Choroid plexus epithelial cell (primary cell): ENCODE measurements around the gene TOP1.

Source experiments
- DNase-seq: peaks from one replicate; pipeline ENCODE4 v3.0.0-alpha.2; 2010; ENCODE audit warnings: low read depth
- H3K4me3 ChIP-seq: 2 replicates; pipeline ENCODE4 v1.5.1; 2011; ENCODE audit warnings: low read depth, mild to moderate bottlenecking, control low read depth, low read length, moderate library complexity
- CTCF ChIP-seq: conservative IDR thresholded peaks from 2 replicates; pipeline ENCODE4 v1.5.1; 2011; ENCODE audit warnings: low read depth, mild to moderate bottlenecking, control low read depth, inconsistent platforms, low read length, moderate library complexity

Gene TOP1

GRCh38 chr20:41004531-41005360, 23.9 kb upstream of the TOP1 start:
- DNase-seq: peak; percentile 28
- TF ChIP-seq CTCF: no peak
- H3K4me3 ChIP-seq: peak overlapping the region; percentile 45

- TF ChIP-seq CTCF: peak; percentile 10
- peak overlapping the region; percentile 45 for H3K4me3 ChIP-seq
- DNase-seq: peak; percentile 98
Measured at GRCh38 chr20:41005361-41005729, 23.3 kb upstream of the TOP1 start.

GRCh38 chr20:41006126-41006935, 22.3 kb upstream of the TOP1 start:
- no peak for TF ChIP-seq CTCF
- H3K4me3 ChIP-seq: no peak overlapping the region
- no peak for DNase-seq

GRCh38 chr20:41006936-41007474, 21.6 kb upstream of the TOP1 start:
- no peak for TF ChIP-seq CTCF
- H3K4me3 ChIP-seq: no peak overlapping the region
- no peak for DNase-seq

GRCh38 chr20:41007481-41007880, 21.1 kb upstream of the TOP1 start:
- no peak for TF ChIP-seq CTCF
- no peak for DNase-seq
- H3K4me3 ChIP-seq: no peak overlapping the region

GRCh38 chr20:41009946-41010345, 18.7 kb upstream of the TOP1 start:
- no peak for TF ChIP-seq CTCF
- DNase-seq: no peak
- no peak overlapping the region for H3K4me3 ChIP-seq
